ENCODE results near the gene OR2V2.
A peak's percentile ranks its signal among the peaks of the same experiment; 100 is the strongest.
"Not testable (repeated sequence)": the region's sequence is repeated elsewhere in the genome, so short reads cannot be mapped to it uniquely, and the experiment has no call there.

OR2V2 gene

DNA sequence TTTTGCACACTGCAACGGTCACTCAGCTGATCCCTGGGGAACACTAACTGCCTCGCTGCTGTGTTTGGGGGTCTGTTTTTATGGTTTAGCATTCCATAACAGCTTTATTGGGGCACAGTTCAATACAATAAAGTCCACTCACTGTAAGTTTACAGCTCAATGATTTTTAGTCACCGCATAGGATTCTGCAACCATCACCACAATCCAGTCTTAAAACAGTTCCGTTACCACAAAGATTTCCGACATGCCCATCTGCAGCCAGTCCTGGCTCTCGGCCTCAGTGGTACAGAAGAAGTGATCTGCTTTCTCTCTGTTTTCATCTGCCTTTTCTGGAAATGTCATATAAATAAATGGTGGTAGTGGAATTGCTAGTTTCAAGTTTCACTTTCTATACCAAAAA is 23.6 kb downstream of the OR2V2 start:
- DNase-seq, result no peak

DNA sequence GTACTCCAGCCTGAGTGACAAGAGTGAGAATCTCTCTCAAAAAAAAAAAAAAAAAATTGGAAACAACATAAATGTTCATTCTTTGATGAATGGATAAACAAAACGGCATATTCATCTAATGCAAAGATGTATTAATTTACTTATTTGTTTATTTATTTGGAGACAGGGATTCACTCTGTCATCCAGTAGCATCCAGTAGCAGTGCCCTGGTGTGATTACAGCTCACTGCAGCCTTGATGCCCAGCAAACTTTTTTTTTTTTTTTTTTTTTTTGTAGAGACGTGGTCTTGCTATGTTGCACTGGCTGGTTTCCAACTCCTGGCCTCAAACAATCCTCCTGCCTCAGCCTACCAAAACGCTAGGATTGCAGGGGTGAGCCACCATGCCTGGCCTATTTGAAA is 24.4 kb downstream of the OR2V2 start:
- no peak for DNase-seq

DNA sequence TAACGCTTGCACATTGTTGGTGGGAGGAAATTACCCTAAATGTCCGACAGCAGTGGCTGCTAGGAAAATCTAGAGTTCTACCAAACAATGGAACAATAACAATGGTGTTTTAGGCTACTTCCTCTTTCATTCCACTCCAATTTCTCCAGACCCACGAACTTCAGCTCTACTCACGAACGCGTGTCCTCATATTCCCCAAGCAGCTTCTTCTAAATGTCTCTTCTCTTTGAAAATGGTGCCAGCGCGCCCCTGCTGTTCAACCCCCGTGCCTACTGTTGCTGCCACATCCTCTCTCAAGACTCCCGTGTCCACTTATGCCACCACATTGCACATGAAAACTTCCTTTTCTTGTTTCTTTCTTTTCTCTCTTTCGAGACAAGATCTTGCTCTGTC is 25.6 kb downstream of the OR2V2 start:
- peak; percentile 44 for DNase-seq

DNA sequence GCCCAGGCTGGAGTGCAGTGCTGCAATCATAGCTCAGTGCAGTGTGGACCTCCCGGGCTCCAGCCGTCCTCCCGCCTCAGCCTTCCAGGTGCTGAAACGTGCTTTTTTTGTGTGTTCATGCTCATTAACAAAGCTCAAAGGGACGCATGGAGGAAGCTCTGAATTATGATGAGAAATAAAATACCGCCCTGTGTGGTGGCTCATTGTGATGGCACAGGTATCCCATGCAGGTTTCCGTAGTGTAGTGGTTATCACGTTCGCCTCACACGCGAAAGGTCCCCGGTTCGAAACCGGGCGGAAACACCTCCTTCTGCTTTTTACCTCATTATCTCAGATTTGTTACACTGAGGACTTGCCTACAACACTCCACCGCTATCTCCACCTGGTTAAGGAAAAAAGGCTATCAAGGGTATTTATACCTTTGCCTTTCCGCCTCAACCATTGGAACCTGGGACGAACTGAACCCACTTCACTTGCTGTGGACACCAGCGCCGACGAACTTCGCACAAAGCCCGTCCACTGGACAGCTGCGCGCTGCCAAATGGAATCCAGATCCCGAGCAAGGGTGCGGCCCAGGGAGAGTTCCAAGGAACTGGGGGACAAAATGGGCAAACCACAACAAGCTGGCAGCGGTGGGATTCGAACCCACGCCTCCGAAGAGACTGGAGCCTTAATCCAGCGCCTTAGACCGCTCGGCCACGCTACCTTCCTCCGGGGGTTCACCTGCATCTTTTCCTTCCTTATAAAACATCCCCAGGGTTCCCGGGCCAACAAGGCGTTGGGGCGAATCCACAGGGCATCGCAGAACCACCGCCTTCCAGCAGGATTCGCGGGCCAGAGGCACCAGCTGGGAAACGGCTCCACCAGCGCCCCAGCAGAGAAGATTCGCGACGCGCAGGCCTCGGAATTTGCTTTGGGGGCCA is 26.3 kb downstream of the OR2V2 start:
- DNase-seq, result peak; percentile 65

DNA sequence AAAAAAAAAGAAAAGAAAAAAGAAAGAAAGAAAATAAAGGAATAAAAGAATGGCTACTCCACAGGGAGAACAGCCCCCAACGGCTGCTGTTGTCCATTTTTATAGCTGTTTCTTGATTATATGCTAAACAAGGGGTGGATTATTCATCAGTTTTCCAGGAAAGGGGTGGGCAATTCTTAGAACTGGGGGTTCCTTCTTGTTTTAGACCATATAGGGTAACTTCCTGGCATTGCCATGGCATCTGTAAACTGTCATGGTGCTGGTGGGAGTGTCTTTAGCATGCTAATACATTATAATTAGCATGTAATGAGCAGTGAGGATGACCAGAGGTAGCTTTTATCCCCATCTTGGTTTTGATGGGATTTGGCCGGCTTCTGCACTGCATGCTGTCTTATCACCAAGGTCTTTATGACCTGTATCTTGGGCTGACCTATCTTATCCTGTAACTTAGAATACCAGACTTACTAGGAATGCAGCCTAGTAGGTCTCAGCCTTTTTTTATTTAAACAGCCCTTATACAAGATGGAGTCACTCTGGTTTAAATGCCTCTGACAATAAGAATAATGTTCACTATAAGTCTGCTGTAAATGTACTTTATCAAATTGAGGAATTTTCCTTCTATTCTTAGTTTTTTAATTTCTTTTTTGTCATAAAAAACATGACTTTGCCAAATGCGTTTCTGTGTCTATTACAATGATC is 29.0 kb downstream of the OR2V2 start:
- no peak for DNase-seq

DNA sequence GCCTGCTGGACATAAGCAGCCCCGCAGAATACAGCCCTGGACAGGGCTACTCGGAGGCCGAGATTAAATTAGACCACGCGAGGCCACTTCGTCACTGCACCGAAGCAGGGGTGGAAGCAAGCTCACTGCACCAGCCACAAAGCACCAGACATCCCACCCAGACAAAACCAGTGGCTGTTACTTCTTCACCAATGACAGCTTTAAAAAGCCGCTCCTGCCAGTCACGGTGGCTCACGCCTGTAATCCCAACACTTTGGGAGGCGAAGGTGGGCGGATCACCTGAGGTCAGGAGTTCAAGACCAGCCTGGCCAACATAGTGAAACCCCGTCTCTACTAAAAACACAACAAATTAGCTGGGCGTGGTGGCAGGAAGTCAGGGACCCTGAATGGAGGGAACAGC is 30.2 kb downstream of the OR2V2 start:
- not testable (repeated sequence) for DNase-seq

DNA sequence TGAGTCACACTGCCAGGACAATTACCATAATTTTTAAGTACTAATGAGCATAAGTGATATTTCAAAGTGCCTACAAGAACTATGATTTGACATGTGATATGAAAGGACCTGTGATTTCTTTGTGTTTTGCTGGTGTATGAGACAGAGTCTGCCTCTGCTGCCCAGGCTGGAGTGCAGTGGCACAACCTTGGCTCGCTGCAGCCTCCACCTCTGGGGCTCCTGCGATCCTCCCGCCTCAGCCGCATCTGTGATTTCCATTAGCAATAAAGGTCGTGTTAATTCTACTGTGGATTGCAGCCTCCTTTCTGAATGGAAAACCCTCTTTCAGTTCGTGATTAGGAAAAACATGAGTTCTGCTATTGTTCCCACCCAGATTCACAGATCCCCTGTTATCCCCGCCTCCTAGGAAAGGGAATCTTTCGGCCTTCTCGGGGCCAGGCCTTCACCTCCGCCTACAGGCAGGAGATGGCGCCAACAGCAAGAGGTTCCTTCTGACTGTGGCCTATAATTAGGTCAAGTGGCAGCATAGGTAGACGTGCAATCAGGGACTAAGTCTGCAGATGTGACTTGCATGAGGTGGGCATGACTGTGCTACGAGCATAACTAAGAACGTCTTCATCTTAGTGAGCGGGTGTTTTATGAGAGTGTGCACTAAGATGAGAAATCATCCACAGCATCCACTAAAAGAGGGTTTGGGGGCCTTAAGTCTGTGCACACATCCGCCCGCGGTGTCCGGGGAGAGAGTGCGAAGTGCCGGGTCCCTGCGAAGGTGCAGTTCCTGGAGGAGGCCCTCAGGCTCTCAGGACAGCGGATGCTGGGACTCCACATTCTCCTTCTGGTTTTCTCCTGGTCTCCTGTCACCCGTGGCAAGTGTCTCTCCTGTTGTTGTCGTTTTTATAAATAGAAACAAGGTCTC is 34.5 kb downstream of the OR2V2 start:
- DNase-seq, result peak; percentile 83

DNA sequence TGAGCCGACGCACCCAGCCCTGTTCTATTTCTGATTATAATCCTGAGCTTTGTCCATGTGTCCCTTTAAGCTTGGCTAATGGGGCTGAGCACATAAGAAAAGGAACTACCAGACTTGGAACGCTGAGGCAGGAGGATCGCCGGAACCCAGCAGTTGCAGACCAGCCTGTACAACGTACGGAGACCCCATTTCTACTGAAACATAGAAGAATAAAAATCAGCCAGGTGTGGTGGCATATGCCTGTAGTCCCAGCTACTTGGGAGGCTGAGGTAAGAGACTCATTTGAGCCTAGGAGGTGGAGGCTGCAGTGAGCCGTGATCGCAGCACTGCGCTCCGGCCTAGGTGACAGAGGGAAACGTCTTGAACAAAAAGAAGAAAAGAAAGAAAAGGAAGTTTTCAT is 35.3 kb downstream of the OR2V2 start:
- DNase-seq, result no peak

DNA sequence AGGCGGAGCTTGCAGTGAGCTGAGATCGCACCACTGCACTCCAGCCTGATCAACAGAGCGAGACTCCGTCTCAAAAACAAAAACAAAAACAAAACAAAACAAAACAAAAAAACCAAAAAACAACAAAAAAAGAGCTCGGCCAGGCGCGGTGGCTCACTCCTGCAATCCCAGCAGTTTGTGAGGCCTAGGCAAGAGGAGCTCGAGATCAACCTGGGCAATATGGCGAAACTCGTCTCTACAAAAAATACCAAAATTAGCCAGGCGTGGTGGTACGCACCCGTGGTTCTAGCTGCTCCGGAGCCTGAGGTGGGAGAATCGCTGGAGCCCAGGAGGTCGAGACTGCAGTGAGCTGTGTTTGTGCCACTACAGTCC is 37.4 kb downstream of the OR2V2 start:
- DNase-seq, result no peak

DNA sequence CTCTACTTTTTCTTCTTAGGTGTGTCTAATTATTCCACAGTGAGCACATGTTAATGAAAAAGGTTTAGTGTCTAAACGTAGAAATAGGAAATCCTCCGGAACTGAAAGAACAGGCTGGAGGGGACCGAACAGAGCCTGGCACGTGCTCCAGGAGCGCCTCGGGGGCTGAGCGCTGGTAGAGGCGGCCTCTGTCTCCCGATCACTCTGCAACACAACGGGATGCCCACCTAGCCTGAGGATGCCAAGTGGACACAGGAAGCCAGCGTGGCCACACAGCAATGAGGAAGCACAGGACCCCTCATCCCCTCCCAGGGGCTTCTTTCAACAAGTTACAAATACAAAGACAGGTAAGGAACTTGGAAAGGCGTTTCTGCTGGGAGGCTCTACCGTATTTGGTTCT is 38.2 kb downstream of the OR2V2 start:
- no peak for DNase-seq

DNA sequence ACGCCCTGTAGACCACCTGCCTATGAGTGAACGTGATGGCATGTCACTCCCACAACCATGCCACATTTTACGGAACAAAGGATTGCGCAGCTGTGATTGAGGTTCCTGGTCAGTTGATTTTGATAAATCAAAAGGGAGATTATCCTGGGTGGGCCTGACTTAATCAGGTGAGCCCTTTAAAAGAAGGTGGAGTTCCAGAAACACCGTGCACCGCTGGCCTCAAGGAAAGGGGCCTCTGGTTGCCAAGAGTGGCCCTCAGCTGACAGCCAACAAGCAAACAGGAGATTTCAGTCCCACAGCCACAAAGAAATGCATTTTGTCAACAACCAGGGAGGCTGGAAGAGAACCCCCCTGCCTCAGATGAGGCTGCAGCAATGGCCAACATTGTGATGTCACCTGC is 38.6 kb downstream of the OR2V2 start:
- no peak for DNase-seq

DNA sequence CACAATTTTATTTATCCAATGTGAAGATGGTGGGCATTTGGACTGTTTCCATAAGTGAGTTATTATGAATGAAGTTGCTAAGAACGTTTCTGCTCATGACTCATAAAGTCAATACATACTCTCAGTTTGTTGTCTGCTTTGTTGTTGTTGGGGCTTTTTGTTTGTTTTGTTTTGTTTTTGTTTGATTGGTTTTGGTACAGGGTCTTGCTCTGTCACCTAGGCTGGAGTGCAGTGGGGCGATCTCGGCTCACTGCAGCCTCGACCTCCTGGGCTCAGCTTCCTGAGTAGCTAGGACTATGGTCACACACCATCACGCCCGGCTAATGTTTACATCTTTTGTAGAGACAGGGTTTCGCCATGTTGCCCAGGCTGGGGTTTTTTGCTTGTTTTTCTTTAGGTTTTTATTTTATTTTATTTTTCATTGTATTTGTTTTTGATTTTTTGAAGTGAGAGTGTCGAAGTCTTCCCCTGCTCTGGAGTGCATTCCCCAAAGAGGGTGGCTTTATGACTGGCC is 39.7 kb downstream of the OR2V2 start:
- peak; percentile 39 for DNase-seq

DNA sequence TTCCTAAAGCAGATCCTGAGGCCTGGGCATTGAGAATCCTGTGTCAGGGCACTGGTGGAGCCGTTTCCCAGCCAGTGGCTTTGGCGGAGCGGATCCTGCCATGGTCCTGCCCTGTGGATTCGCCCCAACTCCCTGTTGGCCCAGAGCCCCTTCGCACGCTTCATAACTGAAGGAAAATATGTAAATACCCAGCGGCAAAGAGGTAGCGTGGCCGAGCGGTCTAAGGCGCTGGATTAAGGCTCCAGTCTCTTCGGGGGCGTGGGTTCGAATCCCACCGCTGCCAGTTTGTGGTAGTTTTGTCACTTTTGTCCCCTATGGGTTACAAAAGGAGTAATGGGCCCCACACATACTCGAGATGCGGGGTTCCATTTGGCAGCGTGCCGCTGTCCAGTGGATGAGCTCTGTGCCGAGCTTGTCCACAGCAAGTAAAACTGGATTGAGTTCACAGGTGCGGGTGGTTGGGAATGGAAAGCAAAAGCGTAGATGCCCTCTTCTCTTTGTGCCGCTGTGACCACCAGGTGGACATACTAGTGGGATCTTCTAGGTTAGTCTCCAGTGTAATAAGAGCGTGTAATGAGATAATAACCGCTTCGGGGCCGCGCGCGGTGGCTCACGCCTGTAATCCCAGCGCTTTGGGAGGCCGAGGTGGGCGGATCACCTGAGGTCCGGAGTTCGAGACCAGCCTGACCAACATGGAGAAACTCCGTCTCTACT is 40.3 kb downstream of the OR2V2 start:
- peak; percentile 70 for DNase-seq

DNA sequence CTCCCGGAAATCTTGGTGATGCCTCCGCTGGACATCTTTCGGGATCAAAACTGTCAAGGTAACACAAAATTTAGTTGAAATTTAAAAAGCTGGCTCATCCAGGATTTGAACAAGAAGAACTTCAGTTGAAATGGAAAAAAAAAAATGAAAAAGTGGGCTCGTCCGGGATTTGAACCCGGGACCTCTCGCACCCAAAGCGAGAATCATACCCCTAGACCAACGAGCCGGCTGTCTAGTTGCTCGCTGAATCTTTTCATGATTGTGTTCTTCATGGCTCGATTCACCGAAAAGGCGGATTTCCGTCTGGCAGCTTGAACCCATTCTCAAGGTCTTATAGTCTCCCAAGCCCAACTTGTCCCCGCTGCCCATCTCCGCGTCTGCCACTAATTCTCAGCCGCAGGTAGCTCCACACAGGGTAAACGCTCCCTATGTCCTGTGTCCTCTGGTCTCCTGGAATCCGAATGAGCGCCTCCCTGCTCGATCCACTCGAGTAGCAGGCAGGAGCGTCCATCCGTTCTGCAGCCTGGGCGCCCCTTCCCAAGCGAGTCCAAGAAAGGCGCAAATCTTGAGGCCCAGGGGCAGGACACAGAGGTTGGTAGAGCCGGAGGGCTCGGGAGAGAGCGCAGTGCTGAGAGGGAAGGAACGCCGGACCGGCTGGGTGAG is 41.4 kb downstream of the OR2V2 start:
- DNase-seq, result peak; percentile 90

DNA sequence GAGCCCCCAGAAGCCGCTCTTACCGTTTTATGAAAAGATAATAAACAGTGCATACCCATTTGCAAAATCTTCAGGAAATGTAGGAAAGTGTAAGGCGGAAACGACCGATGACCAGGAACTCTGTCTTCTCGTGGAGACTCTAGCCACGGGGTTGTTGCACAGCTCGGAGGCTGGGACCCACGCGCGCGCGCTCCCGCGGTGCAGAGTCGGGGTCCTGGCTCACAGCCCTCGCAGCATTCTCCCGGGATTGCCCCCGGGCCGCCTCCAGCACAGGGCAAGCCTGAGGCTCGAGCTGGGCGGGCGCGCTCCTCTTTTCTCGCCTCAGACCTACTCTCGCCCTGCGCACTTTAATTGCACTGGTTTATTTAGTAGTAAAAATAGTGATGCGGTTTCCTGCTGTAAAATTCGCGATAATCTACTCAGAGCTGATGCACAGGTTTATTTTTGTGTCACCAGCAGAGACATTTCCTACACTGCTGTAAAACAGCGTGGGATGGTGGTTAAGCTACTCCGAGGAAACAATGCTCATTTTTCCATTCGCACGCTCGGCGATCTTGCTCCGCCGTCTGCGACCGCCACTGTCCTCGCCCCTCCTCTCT is 42.1 kb downstream of the OR2V2 start:
- peak; percentile 73 for DNase-seq

DNA sequence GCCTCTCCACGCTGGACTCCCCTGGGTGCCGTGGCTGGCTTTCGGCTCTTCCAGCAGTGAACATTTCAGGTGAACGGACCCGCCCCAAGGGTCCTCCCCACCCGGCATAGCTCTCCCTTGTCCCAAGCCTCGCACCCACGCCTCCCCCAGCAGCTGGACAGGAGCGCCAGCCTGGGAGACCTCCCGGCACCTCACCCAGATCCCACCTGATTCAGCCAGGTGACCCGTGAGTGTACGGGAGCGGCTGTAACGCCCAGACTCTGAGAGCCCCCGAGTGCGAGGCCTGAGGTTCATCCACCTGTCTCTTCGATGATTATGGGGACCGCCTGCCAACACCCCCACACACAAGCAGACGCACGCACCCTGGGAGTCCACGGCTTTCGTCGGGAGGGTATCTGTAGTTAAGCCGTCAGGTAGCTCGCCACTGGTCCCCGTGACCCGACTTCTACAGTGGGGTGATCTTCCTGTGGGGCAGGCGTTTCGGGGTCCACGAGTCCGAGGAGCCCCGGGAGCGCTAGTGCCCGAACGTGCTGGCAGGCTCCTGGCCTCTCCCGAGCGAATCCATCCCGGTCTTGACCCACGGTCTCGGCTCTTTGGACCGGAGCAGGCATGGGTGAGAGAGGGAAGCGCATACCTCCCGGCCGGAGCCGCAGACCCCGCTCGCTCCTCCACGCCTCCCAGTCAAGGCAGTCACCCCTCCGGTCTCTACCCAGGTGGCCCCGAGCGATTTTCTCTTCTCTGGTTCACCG is 42.8 kb downstream of the OR2V2 start:
- DNase-seq, result peak; percentile 50

DNA sequence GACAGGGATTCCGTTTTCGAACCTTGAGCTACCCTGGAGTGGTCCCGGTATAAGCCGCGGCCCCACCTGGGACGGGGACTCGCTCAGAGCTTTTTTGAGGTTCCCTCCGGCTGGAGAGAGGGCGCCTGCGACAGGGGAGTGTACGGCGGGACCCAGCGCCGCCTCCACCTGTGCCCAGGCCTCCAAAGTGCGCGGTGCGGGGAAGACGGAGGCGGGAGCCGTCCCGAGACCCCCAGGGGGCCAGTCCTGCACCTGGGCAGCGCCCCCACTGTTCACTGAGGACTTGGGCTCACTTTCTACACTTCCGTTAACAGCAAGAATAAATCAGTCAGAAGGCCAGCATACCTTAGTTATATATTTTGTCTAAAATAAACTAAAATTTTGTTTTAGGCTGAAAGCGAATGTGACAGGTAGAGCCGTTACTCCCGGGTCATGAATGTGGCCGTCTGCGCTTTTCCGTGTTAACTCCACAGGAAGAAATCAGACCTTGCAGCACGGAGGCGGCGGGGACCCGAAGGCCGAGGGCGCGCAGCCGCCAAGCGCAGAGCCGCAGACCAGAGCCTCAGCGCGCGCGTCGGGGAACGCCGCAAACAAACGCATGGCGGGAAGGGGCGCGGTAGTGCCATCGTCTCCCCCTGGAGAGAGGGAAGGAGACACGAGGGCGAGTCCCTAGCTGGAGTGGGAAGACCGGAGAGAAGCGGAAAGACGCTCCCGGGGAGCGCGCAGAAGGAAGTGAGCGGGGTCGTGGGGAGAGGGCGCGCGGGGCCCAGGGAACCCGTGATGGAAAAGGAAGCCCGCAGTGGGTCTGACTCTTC is 43.5 kb downstream of the OR2V2 start:
- peak; percentile 55 for DNase-seq

DNA sequence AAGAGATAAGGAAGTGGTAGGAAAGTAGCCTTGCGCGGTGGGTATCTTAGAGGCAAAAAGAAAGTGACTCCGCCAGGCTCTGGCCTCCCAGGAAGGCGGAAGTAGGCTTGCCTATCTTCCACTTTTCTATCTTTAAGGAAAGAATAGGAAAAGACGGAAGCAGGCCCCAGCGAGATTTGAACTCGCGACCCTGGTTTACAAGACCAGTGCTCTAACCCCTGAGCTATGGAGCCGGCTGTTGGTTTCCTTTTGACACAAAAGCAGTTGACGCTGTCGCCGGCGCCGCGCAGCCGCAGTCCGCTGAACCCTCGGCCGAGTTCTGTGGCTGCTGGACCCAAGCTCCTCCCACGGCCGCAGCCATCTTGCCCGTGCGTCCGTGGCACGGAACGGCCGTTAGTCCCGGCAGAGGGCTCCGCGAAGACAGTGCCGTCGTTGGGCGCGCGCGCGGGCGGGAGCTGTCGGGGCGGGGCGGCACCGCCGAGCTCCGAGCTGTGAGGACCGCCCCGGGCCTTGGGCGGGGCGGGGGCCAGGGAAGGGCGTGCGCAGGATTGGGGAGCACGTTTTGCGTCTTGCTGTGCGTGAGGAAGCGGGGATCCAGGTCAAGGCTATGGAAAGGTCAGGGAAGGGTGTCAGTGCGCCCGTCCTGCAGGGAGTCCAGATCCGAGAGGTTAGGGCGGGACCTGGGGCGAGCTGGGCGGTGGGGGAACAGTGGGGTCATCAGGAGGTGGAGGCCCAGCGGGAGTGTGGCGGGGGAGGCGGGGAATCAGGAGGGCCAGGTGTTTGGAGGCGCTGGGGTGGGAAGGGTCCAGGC is 44.3 kb downstream of the OR2V2 start:
- peak; percentile 98 for DNase-seq
